HepG2 (cell line): ENCODE data around the gene SERPINE2. TPM values are rescaled to one million over a fixed set of nuclear protein-coding genes. Genes with fewer than 3 reads are reported as not detected.

Experiments used
- HNRNPH1 ChIP-seq: fragments of 200-400 bp; formaldehyde crosslinking; optimal IDR thresholded peaks from 2 replicates; pipeline ENCODE3; 2017; ENCODE audit warnings: mild to moderate bottlenecking, low read depth, low read length
- HOXA5 ChIP-seq: sonication (generic); formaldehyde crosslinking; IDR thresholded peaks from 2 replicates; pipeline ENCODE4 v1.4.0; 2020; ENCODE audit warnings: missing genetic modification reagents
- NCOA1 ChIP-seq: sonication (generic); formaldehyde crosslinking; IDR thresholded peaks from 2 replicates; pipeline ENCODE4 v1.9.0; 2021; ENCODE audit warnings: missing genetic modification reagents
- NCOR1 ChIP-seq: fragments of 200-600 bp; sonication (generic); IDR thresholded peaks from 2 replicates; pipeline ENCODE4 v1.7.0; 2017; ENCODE audit warnings: antibody characterized with exemption, low read length, borderline replicate concordance
- PTBP1 ChIP-seq: fragments of 200-400 bp; formaldehyde crosslinking; IDR thresholded peaks from 2 replicates; pipeline ENCODE4 v1.6.1; 2018; ENCODE audit warnings: low read length, low read depth; ENCODE audit not compliant: poor library complexity, severe bottlenecking
- SMARCC2 ChIP-seq: fragments of 450-650 bp; IDR thresholded peaks from 2 replicates; pipeline ENCODE4 v1.6.1; 2017; ENCODE audit warnings: antibody characterized with exemption, mild to moderate bottlenecking
- SRSF1 ChIP-seq: fragments of 200-400 bp; formaldehyde crosslinking; optimal IDR thresholded peaks from 2 replicates; pipeline ENCODE3; 2017; ENCODE audit warnings: mild to moderate bottlenecking, low read depth, low read length, moderate library complexity
- TRIM24 ChIP-seq: sonication (generic); formaldehyde crosslinking; IDR thresholded peaks from 2 replicates; pipeline ENCODE4 v1.8.0; 2022; ENCODE audit warnings: mild to moderate bottlenecking, missing genetic modification reagents
- ZFP36 ChIP-seq: fragments of 150-350 bp; IDR thresholded peaks from 2 replicates; pipeline ENCODE4 v1.6.1; 2018; ENCODE audit warnings: borderline replicate concordance, low read length, low read depth; ENCODE audit not compliant: partially characterized antibody
- ZNF274 ChIP-seq: sonication (generic); formaldehyde crosslinking; IDR thresholded peaks from 2 replicates; pipeline ENCODE4 v1.5.1; 2020; ENCODE audit warnings: mild to moderate bottlenecking, missing genetic modification reagents
- ZNF335 ChIP-seq: sonication (generic); formaldehyde crosslinking; IDR thresholded peaks from 2 replicates; pipeline ENCODE4 v1.4.0; 2020; ENCODE audit warnings: missing genetic modification reagents
- ZNF441 ChIP-seq: sonication (generic); formaldehyde crosslinking; IDR thresholded peaks from 2 replicates; pipeline ENCODE4 v1.7.0; 2021; ENCODE audit warnings: missing genetic modification reagents, borderline replicate concordance
- ZNF782 ChIP-seq: sonication (generic); formaldehyde crosslinking; IDR thresholded peaks from 2 replicates; pipeline ENCODE4 v1.4.0; 2020; ENCODE audit warnings: missing genetic modification reagents, mild to moderate bottlenecking, borderline replicate concordance
- polyA plus RNA-seq, 8 experiments: library from polyadenylated mRNA; depleted of rRNA in 3 of 8; stranded (reverse) in 7 of 8; unstranded in 1 of 8; fragments of >200 nt; fragmentation: Illumina TruSeq in 4 of 8; extraction: Trizol in 4 of 8; gene quantifications; 2 replicates each; pipeline versions ENCODE4 v1.2.1 to v1.2.3, GENCODE V29; 2011 to 2016; ENCODE audit warnings: low read depth in 4 of 8, missing spikeins in 1 of 8, mixed read lengths in 1 of 8; ENCODE audit not compliant: insufficient read depth in 1 of 8
- total RNA-seq, 5 experiments: library from RNA; depleted of rRNA; stranded (reverse); fragments of >200 nt; fragmentation: Illumina TruSeq; extraction: Trizol; gene quantifications; 2 replicates each; pipeline ENCODE4 v1.2.3, GENCODE V29; 2016; ENCODE audit warnings: low read depth in 1 of 5
- TF ChIP-seq, protein P1 (sequence below): sonication (generic); formaldehyde crosslinking; IDR thresholded peaks from 2 replicates; pipeline ENCODE4 v1.5.0; 2020; ENCODE audit warnings: mild to moderate bottlenecking, missing genetic modification reagents, moderate library complexity
- TF ChIP-seq, protein P2 (sequence below): sonication (generic); formaldehyde crosslinking; IDR thresholded peaks from 2 replicates; pipeline ENCODE4 v1.5.0; 2020; ENCODE audit warnings: missing genetic modification reagents
- TF ChIP-seq, protein P3 (sequence below): IDR thresholded peaks from 2 replicates; pipeline ENCODE4 v1.6.1; 2016; ENCODE audit warnings: low read depth
- TF ChIP-seq, protein P4 (sequence below): sonication (generic); formaldehyde crosslinking; IDR thresholded peaks from 2 replicates; pipeline ENCODE4 v1.8.0; 2022; ENCODE audit warnings: missing genetic modification reagents, low read depth, mild to moderate bottlenecking, borderline replicate concordance
- TF ChIP-seq, protein P5 (sequence below): IDR thresholded peaks from 2 replicates; pipeline ENCODE4 v1.4.0; 2020; ENCODE audit warnings: mild to moderate bottlenecking, missing genetic modification reagents

SERPINE2 gene
- total and polyA plus RNA-seq, 2 of the 13 experiments (the other 11 are each of a cell fraction or from before 2014, with no cell fraction given), result 7.9 to 18.1 TPM

DNA sequence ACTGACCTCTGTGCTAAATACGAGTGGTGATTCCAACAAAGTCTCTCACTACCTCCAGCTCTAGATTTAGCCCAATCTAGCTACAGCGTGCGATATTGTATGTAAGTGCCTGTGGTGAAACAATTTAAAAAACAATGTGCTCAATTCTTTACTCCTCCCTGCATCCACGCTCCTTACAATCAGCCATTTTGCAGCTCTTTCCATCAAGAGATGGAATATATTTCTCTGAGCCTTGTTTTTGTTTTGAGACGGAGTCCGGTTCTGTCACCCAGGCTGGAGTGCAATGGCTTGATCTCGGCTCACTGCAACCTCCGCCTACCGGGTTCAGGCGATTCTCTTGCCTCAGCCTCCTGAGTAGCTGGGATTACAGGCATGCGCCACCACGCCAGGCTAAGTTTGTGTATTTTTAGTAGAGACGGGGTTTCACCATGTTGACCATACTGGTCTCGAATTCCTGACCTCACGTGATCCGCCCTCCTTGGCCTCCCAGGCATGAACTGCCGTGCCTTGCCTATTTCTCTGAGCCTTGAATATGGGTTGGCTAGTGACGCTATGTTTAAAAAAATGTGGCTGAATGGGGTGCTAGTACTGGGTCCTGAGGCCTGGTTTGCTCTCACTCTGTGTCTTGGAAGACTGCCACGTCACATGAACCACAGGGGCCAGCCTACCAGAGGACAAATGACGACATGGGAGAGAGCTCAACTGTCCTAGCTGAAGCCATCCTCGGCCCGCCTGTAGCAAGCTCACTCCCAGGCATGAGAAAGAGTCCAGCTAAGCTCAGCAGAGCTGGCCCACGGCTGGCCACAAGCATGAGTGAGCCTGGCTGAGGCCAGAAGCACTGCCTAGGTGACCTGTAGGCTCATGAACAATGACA, 108.7 kb downstream of the SERPINE2 start (continued):
- peak; percentile 17; the same call in 1 of the 2 replicates for TF ChIP-seq TRIM24 (CRISPR knock-in tag)
- TF ChIP-seq, protein P1, sequence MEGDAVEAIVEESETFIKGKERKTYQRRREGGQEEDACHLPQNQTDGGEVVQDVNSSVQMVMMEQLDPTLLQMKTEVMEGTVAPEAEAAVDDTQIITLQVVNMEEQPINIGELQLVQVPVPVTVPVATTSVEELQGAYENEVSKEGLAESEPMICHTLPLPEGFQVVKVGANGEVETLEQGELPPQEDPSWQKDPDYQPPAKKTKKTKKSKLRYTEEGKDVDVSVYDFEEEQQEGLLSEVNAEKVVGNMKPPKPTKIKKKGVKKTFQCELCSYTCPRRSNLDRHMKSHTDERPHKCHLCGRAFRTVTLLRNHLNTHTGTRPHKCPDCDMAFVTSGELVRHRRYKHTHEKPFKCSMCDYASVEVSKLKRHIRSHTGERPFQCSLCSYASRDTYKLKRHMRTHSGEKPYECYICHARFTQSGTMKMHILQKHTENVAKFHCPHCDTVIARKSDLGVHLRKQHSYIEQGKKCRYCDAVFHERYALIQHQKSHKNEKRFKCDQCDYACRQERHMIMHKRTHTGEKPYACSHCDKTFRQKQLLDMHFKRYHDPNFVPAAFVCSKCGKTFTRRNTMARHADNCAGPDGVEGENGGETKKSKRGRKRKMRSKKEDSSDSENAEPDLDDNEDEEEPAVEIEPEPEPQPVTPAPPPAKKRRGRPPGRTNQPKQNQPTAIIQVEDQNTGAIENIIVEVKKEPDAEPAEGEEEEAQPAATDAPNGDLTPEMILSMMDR (CRISPR knock-in tag), result 0 out of 2 replicates have a peak, but pooled peaks have one; percentile 16
- peak; percentile 98 for TF ChIP-seq ZNF441 (CRISPR knock-in tag)
- TF ChIP-seq, protein P2, sequence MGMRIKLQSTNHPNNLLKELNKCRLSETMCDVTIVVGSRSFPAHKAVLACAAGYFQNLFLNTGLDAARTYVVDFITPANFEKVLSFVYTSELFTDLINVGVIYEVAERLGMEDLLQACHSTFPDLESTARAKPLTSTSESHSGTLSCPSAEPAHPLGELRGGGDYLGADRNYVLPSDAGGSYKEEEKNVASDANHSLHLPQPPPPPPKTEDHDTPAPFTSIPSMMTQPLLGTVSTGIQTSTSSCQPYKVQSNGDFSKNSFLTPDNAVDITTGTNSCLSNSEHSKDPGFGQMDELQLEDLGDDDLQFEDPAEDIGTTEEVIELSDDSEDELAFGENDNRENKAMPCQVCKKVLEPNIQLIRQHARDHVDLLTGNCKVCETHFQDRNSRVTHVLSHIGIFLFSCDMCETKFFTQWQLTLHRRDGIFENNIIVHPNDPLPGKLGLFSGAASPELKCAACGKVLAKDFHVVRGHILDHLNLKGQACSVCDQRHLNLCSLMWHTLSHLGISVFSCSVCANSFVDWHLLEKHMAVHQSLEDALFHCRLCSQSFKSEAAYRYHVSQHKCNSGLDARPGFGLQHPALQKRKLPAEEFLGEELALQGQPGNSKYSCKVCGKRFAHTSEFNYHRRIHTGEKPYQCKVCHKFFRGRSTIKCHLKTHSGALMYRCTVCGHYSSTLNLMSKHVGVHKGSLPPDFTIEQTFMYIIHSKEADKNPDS (CRISPR knock-in tag), result peak; percentile 79; the same call in 1 of the 2 replicates
- TF ChIP-seq, protein P3, sequence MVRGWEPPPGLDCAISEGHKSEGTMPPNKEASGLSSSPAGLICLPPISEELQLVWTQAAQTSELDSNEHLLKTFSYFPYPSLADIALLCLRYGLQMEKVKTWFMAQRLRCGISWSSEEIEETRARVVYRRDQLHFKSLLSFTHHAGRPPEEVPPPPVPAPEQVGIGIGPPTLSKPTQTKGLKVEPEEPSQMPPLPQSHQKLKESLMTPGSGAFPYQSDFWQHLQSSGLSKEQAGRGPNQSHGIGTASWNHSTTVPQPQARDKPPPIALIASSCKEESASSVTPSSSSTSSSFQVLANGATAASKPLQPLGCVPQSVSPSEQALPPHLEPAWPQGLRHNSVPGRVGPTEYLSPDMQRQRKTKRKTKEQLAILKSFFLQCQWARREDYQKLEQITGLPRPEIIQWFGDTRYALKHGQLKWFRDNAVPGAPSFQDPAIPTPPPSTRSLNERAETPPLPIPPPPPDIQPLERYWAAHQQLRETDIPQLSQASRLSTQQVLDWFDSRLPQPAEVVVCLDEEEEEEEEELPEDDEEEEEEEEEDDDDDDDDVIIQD (CRISPR knock-in tag), result peak; percentile 94
- TF ChIP-seq ZNF274 (CRISPR knock-in tag), result 0 out of 2 replicates have a peak, but pooled peaks have one; percentile 34
- no peak for TF ChIP-seq PTBP1
- TF ChIP-seq HOXA5 (CRISPR knock-in tag), result peak; percentile 82
- TF ChIP-seq, protein P4, sequence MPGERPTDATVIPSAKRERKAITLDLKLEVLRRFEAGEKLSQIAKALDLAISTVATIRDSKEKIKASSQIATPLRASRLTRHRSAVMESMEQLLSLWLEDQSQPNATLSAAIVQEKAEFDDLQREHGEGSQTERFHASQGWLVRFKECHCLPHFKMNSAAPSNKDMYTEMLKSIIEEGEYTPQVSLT (CRISPR knock-in tag), result no peak
- no peak for TF ChIP-seq NCOR1
- TF ChIP-seq SMARCC2, result no peak
- TF ChIP-seq SRSF1, result peak; percentile 4
- TF ChIP-seq ZFP36, result no peak
- peak; percentile 78; the same call in 1 of the 2 replicates for TF ChIP-seq ZNF782
- TF ChIP-seq NCOA1 (CRISPR knock-in tag), result no peak
- peak; percentile 83 for TF ChIP-seq ZNF335
- TF ChIP-seq, protein P5, sequence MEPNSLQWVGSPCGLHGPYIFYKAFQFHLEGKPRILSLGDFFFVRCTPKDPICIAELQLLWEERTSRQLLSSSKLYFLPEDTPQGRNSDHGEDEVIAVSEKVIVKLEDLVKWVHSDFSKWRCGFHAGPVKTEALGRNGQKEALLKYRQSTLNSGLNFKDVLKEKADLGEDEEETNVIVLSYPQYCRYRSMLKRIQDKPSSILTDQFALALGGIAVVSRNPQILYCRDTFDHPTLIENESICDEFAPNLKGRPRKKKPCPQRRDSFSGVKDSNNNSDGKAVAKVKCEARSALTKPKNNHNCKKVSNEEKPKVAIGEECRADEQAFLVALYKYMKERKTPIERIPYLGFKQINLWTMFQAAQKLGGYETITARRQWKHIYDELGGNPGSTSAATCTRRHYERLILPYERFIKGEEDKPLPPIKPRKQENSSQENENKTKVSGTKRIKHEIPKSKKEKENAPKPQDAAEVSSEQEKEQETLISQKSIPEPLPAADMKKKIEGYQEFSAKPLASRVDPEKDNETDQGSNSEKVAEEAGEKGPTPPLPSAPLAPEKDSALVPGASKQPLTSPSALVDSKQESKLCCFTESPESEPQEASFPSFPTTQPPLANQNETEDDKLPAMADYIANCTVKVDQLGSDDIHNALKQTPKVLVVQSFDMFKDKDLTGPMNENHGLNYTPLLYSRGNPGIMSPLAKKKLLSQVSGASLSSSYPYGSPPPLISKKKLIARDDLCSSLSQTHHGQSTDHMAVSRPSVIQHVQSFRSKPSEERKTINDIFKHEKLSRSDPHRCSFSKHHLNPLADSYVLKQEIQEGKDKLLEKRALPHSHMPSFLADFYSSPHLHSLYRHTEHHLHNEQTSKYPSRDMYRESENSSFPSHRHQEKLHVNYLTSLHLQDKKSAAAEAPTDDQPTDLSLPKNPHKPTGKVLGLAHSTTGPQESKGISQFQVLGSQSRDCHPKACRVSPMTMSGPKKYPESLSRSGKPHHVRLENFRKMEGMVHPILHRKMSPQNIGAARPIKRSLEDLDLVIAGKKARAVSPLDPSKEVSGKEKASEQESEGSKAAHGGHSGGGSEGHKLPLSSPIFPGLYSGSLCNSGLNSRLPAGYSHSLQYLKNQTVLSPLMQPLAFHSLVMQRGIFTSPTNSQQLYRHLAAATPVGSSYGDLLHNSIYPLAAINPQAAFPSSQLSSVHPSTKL (CRISPR knock-in tag), result peak; percentile 80
- TF ChIP-seq HNRNPH1, result no peak
